H1 (cell line): Measurements from ENCODE around the gene NDC1. TPM values are rescaled to one million over a fixed set of nuclear protein-coding genes. Genes with fewer than 3 reads are reported as not detected.

ENCODE experiments used
- CTCF ChIA-PET: fragments of 300-600 bp; sonication (Branson Sonifier 250); formaldehyde crosslinking; loops from one replicate; lab custom pipeline; 2021; ENCODE audit not compliant: partially characterized antibody; lab: Charles Lee
- POLR2A ChIA-PET: fragments of 300-600 bp; sonication (Branson Sonifier 250); formaldehyde crosslinking; loops from one replicate; lab custom pipeline; 2021; ENCODE audit warnings: inconsistent platforms; ENCODE audit not compliant: partially characterized antibody; lab: Charles Lee
- DNase-seq, 2 experiments: peaks; one replicate each; pipeline versions ENCODE4 v3.0.0 to v3.0.0-alpha.2; 2010 to 2022; ENCODE audit warnings: low spot score in 2 of 2, low read depth in 1 of 2, mixed read lengths in 1 of 2
- FAIRE-seq: peaks from 2 replicates; lab custom pipeline; 2011; peaks lifted over from hg19 to GRCh38; lab: Jason Lieb, UNC
- H2AFZ ChIP-seq: 2 replicates; pipeline ENCODE4 v1.8.1; 2012; ENCODE audit warnings: low read length, inconsistent platforms
- H2AK5ac ChIP-seq: 2 replicates; pipeline ENCODE4 v1.6.1; 2013; ENCODE audit warnings: low read depth, low read length
- H2BK120ac ChIP-seq: replicated peaks from 2 replicates; pipeline ENCODE3; 2013; ENCODE audit warnings: low read depth, low read length, inconsistent platforms
- H2BK12ac ChIP-seq: 2 replicates; pipeline ENCODE4 v1.6.1; 2013; ENCODE audit warnings: low read depth, low read length
- H2BK15ac ChIP-seq: 2 replicates; pipeline ENCODE4 v1.6.1; 2013; ENCODE audit warnings: low read length
- H2BK20ac ChIP-seq: 2 replicates; pipeline ENCODE4 v1.6.1; 2013; ENCODE audit warnings: low read length
- H2BK5ac ChIP-seq: 2 replicates; pipeline ENCODE4 v1.6.1; 2013; ENCODE audit warnings: low read depth, low read length
- H3K14ac ChIP-seq: 2 replicates; pipeline ENCODE4 v1.6.1; 2013; ENCODE audit warnings: inconsistent platforms; ENCODE audit not compliant: insufficient read length
- H3K18ac ChIP-seq: 2 replicates; pipeline ENCODE4 v1.6.1; 2013; ENCODE audit warnings: low read length; ENCODE audit errors: extremely low read depth
- H3K23ac ChIP-seq: 2 replicates; pipeline ENCODE4 v1.6.1; 2013; ENCODE audit warnings: inconsistent platforms; ENCODE audit not compliant: insufficient read length
- H3K23me2 ChIP-seq: 2 replicates; pipeline ENCODE4 v1.6.1; 2013; ENCODE audit warnings: low read depth, low read length
- H3K27ac ChIP-seq: 2 replicates; pipeline ENCODE4 v1.6.1; 2011; ENCODE audit warnings: low read depth, low read length, inconsistent platforms
- H3K27me3 ChIP-seq, 4 experiments: replicated peaks in 1 of 4; 1 replicate in 1 of 4; 2 replicates in 3 of 4; pipeline versions ENCODE4 v1.6.1 to v1.8.1; 2011 to 2013; ENCODE audit warnings: low read length in 3 of 4, mild to moderate bottlenecking in 3 of 4, inconsistent platforms in 2 of 4, mixed read lengths in 2 of 4, moderate library complexity in 1 of 4; ENCODE audit not compliant: control insufficient read depth in 3 of 4, insufficient read depth in 3 of 4; ENCODE audit errors: extremely low read depth in 1 of 4
- H3K36me3 ChIP-seq, 4 experiments: 2 replicates each; pipeline versions ENCODE4 v1.6.1 to v1.8.1; 2011 to 2013; ENCODE audit warnings: mild to moderate bottlenecking in 4 of 4, low read length in 3 of 4, moderate library complexity in 2 of 4, control low read depth in 1 of 4, inconsistent platforms in 1 of 4; ENCODE audit not compliant: insufficient read depth in 4 of 4, control insufficient read depth in 2 of 4
- H3K4ac ChIP-seq: replicated peaks from 2 replicates; pipeline ENCODE3; 2013; ENCODE audit warnings: low read length, low read depth, mixed read lengths, inconsistent platforms; ENCODE audit not compliant: insufficient read length
- H3K4me1 ChIP-seq, 4 experiments: replicated peaks in 1 of 4; 1 replicate in 1 of 4; 2 replicates in 3 of 4; pipeline versions ENCODE4 v1.6.1 to v1.8.1; 2011 to 2013; ENCODE audit warnings: low read length in 3 of 4, inconsistent platforms in 2 of 4, mixed read lengths in 1 of 4; ENCODE audit not compliant: insufficient read depth in 4 of 4, control insufficient read depth in 3 of 4
- H3K4me2 ChIP-seq, 2 experiments: 2 replicates each; pipeline versions ENCODE4 v1.6.1 to v1.8.1; 2011 to 2013; ENCODE audit warnings: low read depth in 2 of 2, low read length in 2 of 2, control low read depth in 1 of 2, inconsistent platforms in 1 of 2, mild to moderate bottlenecking in 1 of 2; ENCODE audit not compliant: insufficient read depth in 1 of 2
- H3K4me3 ChIP-seq, 4 experiments: fragments of 200-600, 300-600 bp in 1 of 4; sonication (generic), shearing (Covaris generic), sonication (Bioruptor Twin) in 1 of 4; 2 replicates each; pipeline versions ENCODE4 v1.5.1 to v1.8.1; 2011 to 2016; ENCODE audit warnings: low read length in 4 of 4, low read depth in 3 of 4, control low read depth in 2 of 4, inconsistent platforms in 2 of 4, mild to moderate bottlenecking in 2 of 4, mixed read lengths in 1 of 4, moderate library complexity in 1 of 4; ENCODE audit not compliant: insufficient read depth in 2 of 4; ENCODE audit errors: extremely low read depth in 1 of 4
- H3K56ac ChIP-seq: replicated peaks from 2 replicates; pipeline ENCODE3; 2013; ENCODE audit warnings: low read depth, mild to moderate bottlenecking, mixed read lengths, low read length, inconsistent platforms; ENCODE audit not compliant: insufficient read length
- H3K79me1 ChIP-seq: 2 replicates; pipeline ENCODE4 v1.6.1; 2013; ENCODE audit warnings: low read depth, low read length, control low read depth
- H3K79me2 ChIP-seq, 2 experiments: 2 replicates each; pipeline versions ENCODE4 v1.6.1 to v1.8.1; 2012 to 2013; ENCODE audit warnings: low read length in 2 of 2, mild to moderate bottlenecking in 2 of 2, inconsistent platforms in 1 of 2; ENCODE audit not compliant: insufficient read depth in 2 of 2, control insufficient read depth in 1 of 2
- H3K9ac ChIP-seq, 4 experiments: replicated peaks in 1 of 4; 1 replicate in 1 of 4; 2 replicates in 3 of 4; pipeline versions ENCODE4 v1.6.1 to v1.8.1; 2011 to 2013; ENCODE audit warnings: low read depth in 3 of 4, low read length in 3 of 4, control low read depth in 2 of 4, mild to moderate bottlenecking in 2 of 4, moderate library complexity in 2 of 4, inconsistent platforms in 1 of 4; ENCODE audit errors: extremely low read depth in 1 of 4
- H3K9me3 ChIP-seq, 2 experiments: 2 replicates each; pipeline versions ENCODE4 v1.6.1 to v1.8.1; 2012 to 2013; ENCODE audit warnings: mild to moderate bottlenecking in 2 of 2, moderate library complexity in 2 of 2, control low read depth in 1 of 2, inconsistent platforms in 1 of 2, low read depth in 1 of 2, low read length in 1 of 2, mixed read lengths in 1 of 2; ENCODE audit not compliant: insufficient read depth in 2 of 2
- H4K20me1 ChIP-seq, 2 experiments: replicated peaks in 1 of 2; 2 replicates each; pipeline versions ENCODE3 to v1.8.1; 2011 to 2013; ENCODE audit warnings: inconsistent platforms in 2 of 2, low read length in 2 of 2, mild to moderate bottlenecking in 1 of 2; ENCODE audit not compliant: insufficient read depth in 2 of 2, control insufficient read depth in 1 of 2
- H4K5ac ChIP-seq: 2 replicates; pipeline ENCODE4 v1.6.1; 2013; ENCODE audit warnings: low read length, low read depth, mixed read lengths, inconsistent platforms; ENCODE audit not compliant: insufficient read length
- H4K8ac ChIP-seq: 2 replicates; pipeline ENCODE4 v1.8.0; 2013; ENCODE audit warnings: mild to moderate bottlenecking, moderate library complexity, low read length, inconsistent platforms; ENCODE audit not compliant: insufficient read depth; ENCODE audit errors: extremely low read depth
- H4K91ac ChIP-seq: replicated peaks from 2 replicates; pipeline ENCODE3; 2013; ENCODE audit warnings: low read length, mixed read lengths, inconsistent platforms; ENCODE audit not compliant: insufficient read length
- CBX8 ChIP-seq: fragments of 300-800, 300-1000 bp; sonication (generic); IDR thresholded peaks from 2 replicates; pipeline ENCODE4 v1.7.1; 2016; ENCODE audit warnings: low read depth, low read length, borderline replicate concordance
- CHD1 ChIP-seq: IDR thresholded peaks from 2 replicates; pipeline ENCODE4 v1.6.1; 2012; ENCODE audit warnings: low read depth, low read length, improper control_type of control experiment
- GABPA ChIP-seq: IDR thresholded peaks from 2 replicates; pipeline ENCODE4 v1.6.1; 2011; ENCODE audit warnings: mild to moderate bottlenecking, low read length, moderate library complexity, borderline replicate concordance; ENCODE audit not compliant: insufficient read depth
- JUND ChIP-seq: IDR thresholded peaks from 2 replicates; pipeline ENCODE4 v1.6.1; 2011; ENCODE audit warnings: mild to moderate bottlenecking, improper control_type of control experiment, low read length
- NRF1 ChIP-seq: IDR thresholded peaks from 2 replicates; pipeline ENCODE4 v1.6.1; 2011; ENCODE audit warnings: mild to moderate bottlenecking, low read depth, low read length, improper control_type of control experiment
- RAD21 ChIP-seq, 2 experiments: IDR thresholded peaks in 1 of 2; conservative IDR thresholded peaks in 1 of 2; 2 replicates each; pipeline ENCODE4 v1.6.1; 2011; ENCODE audit warnings: low read depth in 2 of 2, low read length in 2 of 2, improper control_type of control experiment in 1 of 2, inconsistent platforms in 1 of 2, mild to moderate bottlenecking in 1 of 2, moderate library complexity in 1 of 2
- SIX5 ChIP-seq: IDR thresholded peaks from 2 replicates; pipeline ENCODE4 v1.6.1; 2011; ENCODE audit warnings: mild to moderate bottlenecking, low read depth, low read length
- SUZ12 ChIP-seq: fragments of 200-600 bp; sonication (generic); IDR thresholded peaks from 2 replicates; pipeline ENCODE4 v1.6.1; 2012; ENCODE audit warnings: mild to moderate bottlenecking, inconsistent platforms, low read length, moderate library complexity, mixed read lengths
- YY1 ChIP-seq: IDR thresholded peaks from 2 replicates; pipeline ENCODE4 v1.6.1; 2011; ENCODE audit warnings: low read depth, mild to moderate bottlenecking, low read length
- WGBS, 2 experiments: shearing (Covaris generic) in 1 of 2; methylation state at CpG; one replicate each; pipeline versions ENCODE4 v1.1.6 to v1.1.7; 2013 to 2015; ENCODE audit warnings: low lambda C conversion rate in 2 of 2, mixed read lengths in 2 of 2, inconsistent platforms in 1 of 2, low coverage in 1 of 2, missing lambda C conversion rate in 1 of 2; ENCODE audit not compliant: insufficient replicate concordance in 2 of 2, insufficient coverage in 1 of 2, insufficient read length in 1 of 2; ENCODE audit errors: extremely low coverage in 1 of 2, missing lambda C conversion rate in 1 of 2; 5-methylcytosine and 5-hydroxymethylcytosine counted together
- polyA plus RNA-seq, 7 experiments: library from polyadenylated mRNA; depleted of rRNA in 3 of 7; stranded (reverse) in 5 of 7; unstranded in 2 of 7; fragments of >200 nt in 5 of 7; fragments of 200-250 nt in 2 of 7; gene quantifications; 1 replicate in 5 of 7; 2 replicates in 1 of 7; 4 replicates in 1 of 7; pipeline versions ENCODE4 v1.2.1 to v1.2.3, GENCODE V29; 2011 to 2013; ENCODE audit warnings: missing spikeins in 2 of 7, mixed read lengths in 2 of 7
- total RNA-seq: library from RNA; stranded (reverse); fragmentation: NEBNext Ultra II Directional; extraction: Animal tissue kit (Norgen Biotek cat#: 25700); gene quantifications from 2 replicates; pipeline ENCODE4 v1.2.1, GENCODE V29; 2021
- TF ChIP-seq, protein P1 (sequence below): IDR thresholded peaks from 2 replicates; pipeline ENCODE4 v1.6.1; 2012; ENCODE audit warnings: low read length, inconsistent platforms

NDC1 gene
- total and polyA plus RNA-seq, 2 of the 8 experiments (the other 6 are each of a cell fraction or from before 2014, with no cell fraction given): 62.9 to 66.1 TPM

DNA sequence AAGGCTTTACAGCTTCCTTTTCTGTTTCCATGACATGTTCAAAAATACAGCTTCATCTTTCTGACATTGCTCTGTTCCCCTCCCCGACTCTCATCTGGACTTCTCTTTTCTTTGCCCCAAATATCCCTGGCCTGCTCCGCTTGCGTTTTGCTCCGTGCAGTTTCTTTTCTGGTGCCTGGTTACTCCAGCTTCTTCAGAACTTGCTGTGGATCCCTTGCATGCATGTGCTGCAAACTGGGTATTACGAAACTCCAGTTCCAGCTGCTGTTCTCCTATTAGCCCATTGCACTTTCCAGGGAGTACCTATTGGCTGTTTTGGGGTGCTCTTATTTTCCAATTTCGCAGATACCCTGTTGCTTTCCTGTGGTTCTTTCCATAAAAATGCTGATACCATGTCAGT lies 9.9 kb upstream of the NDC1 start:
- WGBS, 2 experiments: 84% methylated on average over 6 of the region's 6 CpGs; no CpG with 5 or more reads in 1 of the 2 experiments
- Histone ChIP-seq H3K56ac (no peak overlapping the region), H4K20me1 (no peaks in the 10 kb centered on the region), H3K18ac (no peak overlapping the region), H3K27ac (no peak overlapping the region), H3K79me1 (no peaks in the 10 kb centered on the region), H2AK5ac (no peak overlapping the region), H3K36me3 (peaks cover 0 to 8% (median 4%) of the 10 kb centered on the region in 4 experiments; a peak in 6 of 8 replicates), H3K4me1 (no peaks in the 10 kb centered on the region), H3K27me3 (no peaks in the 10 kb centered on the region), H3K9ac (no peak overlapping the region), H3K9me3 (no peaks in the 10 kb centered on the region), H3K4ac (no peak overlapping the region), H2BK12ac (no peak overlapping the region), H4K5ac (no peak overlapping the region), H2BK120ac (no peak overlapping the region), H3K14ac (no peak overlapping the region), H3K23me2 (no peaks in the 10 kb centered on the region), H2BK20ac (no peak overlapping the region), H2AFZ (no peak overlapping the region), H2BK5ac (no peak overlapping the region), H3K23ac (no peak overlapping the region), H3K4me3 (no peak overlapping the region), H2BK15ac (no peak overlapping the region), H4K91ac (no peak overlapping the region), H3K4me2 (no peak overlapping the region), H3K79me2 (no peaks in the 10 kb centered on the region), H4K8ac (no peak overlapping the region)
- no peak for DNase-seq
- FAIRE-seq: no peak
- ChIA-PET CTCF (interaction anchor here (1.0 to 5.6 kb wide), 5 partner anchors 8 to 112 kb away, joined by 3 to 50 read pairs (median 4); partner anchors contain the start of gene NDC1), POLR2A (no interaction called here)
- TF ChIP-seq SIX5 (no peak), JUND (no peak), YY1 (no peak), CHD1 (no peak), RAD21 (IDR thresholded peaks at IDR 0.05 in 1 of 2, conservative IDR thresholded peaks at IDR 0.05 in 1 of 2; ENCODE audit: low read depth in 2 of 2, low read length in 2 of 2) (no peak), GABPA (no peak), NRF1 (no peak), SUZ12 (no peak), CBX8 (no peak)
- TF ChIP-seq, protein P1, sequence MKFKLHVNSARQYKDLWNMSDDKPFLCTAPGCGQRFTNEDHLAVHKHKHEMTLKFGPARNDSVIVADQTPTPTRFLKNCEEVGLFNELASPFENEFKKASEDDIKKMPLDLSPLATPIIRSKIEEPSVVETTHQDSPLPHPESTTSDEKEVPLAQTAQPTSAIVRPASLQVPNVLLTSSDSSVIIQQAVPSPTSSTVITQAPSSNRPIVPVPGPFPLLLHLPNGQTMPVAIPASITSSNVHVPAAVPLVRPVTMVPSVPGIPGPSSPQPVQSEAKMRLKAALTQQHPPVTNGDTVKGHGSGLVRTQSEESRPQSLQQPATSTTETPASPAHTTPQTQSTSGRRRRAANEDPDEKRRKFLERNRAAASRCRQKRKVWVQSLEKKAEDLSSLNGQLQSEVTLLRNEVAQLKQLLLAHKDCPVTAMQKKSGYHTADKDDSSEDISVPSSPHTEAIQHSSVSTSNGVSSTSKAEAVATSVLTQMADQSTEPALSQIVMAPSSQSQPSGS: no peak
